Measurements from ENCODE around the gene MAG. TPM values are rescaled to one million over a fixed set of nuclear protein-coding genes. Genes with fewer than 3 reads are reported as not detected.

Gene MAG
- total and polyA plus RNA-seq, 9 of the 15 experiments (the other 6 are each of a cell fraction or from before 2014, with no cell fraction given): 0.11 to 10.0 (median 1.6) TPM

DNA sequence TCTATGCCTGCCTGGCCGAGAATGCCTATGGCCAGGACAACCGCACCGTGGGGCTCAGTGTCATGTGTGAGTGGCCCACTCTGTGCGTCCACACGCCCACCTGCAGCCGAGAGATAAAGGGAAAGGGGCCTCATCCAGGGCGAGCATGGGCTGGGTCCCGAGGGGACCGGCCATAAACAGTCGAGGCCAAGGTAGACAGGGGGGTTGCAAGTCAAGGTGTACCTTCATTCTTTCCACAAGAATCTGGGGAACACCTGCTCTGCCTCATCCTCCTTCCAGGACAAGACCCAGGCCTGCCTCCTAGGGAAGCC lies 8.3 kb downstream of the MAG start:
- Histone ChIP-seq H3K9me3 (replicated peaks; ENCODE audit: control insufficient read depth, insufficient read depth, low read depth, low read length) (no peaks in the 10 kb centered on the region), H2AFZ (ENCODE audit: low read depth, low read length) (peak overlapping the region; percentile 76), H3K9ac (ENCODE audit: insufficient read depth in 1 of 2, low read depth in 2 of 2, low read length in 2 of 2) (peak overlapping the region; percentile 40 to 88; a peak in 3 of 4 replicates), H3K36me3 (ENCODE audit: control insufficient read depth, insufficient read depth, low read length) (no peaks in the 10 kb centered on the region), H3K4me2 (ENCODE audit: insufficient read depth, low read length) (peak overlapping the region; percentile 72), H3K79me2 (ENCODE audit: control insufficient read depth, insufficient read depth, low read length) (no peaks in the 10 kb centered on the region), H3K4me3 (peak overlapping the region; percentile 37), H3K9me1 (ENCODE audit: control insufficient read depth, insufficient read depth, low read length) (peaks cover 9% of the 10 kb centered on the region), H4K20me1 (replicated peaks; ENCODE audit: control insufficient read depth, insufficient read depth, low read length) (no peaks in the 10 kb centered on the region), H3K27me3 (ENCODE audit: control insufficient read depth in 2 of 2, insufficient read depth in 2 of 2, low read length in 2 of 2) (no peaks in the 10 kb centered on the region; a peak in 1 of 5 replicates), H3K4me1 (replicated peaks in 1 of 2; ENCODE audit: control insufficient read depth in 2 of 2, insufficient read depth in 2 of 2, low read length in 2 of 2) (peaks cover 56 to 70% of the 10 kb centered on the region in 2 experiments), H3K27ac (ENCODE audit: extremely low read depth, low read depth, low read length) (peak overlapping the region; percentile 68)
- WGBS (ENCODE audit: insufficient coverage, low coverage, missing lambda C conversion rate): 14% methylated on average over 9 of the region's 10 CpGs
- FAIRE-seq (no peak), DNase-seq (ENCODE audit: extremely low read depth in 1 of 4, low spot score in 3 of 4) (peak in 2 of 4 experiments; percentile 41 to 64), ATAC-seq (no peak)
- TSS peak; percentile 82 for BruUV-seq (replicated peaks)
- CTCF ChIA-PET (ENCODE audit: low intra/inter-chr PET ratio): no interaction called here
- POLR2A ChIA-PET: interaction anchor here (1.0 to 2.1 kb wide), 2 partner anchors 9 to 21 kb away, joined by 3 to 7 read pairs; partner anchors contain the start of gene MAG
- in situ Hi-C loops (cut with MboI): no loop called here
- intact Hi-C loops (cut with micrococcal nuclease): no loop called here
- TF ChIP-seq CTBP1 (IDR thresholded peaks at IDR 0.05; ENCODE audit: borderline replicate concordance) (no peak), BDP1 (IDR thresholded peaks at IDR 0.05; ENCODE audit: insufficient read depth, insufficient read length) (no peak), KDM4B (IDR thresholded peaks at IDR 0.05; ENCODE audit: borderline replicate concordance in 2 of 2, low read depth in 1 of 2) (no peak), ZNF717 (CRISPR knock-in tag; IDR thresholded peaks at IDR 0.05) (no peak), STAG1 (CRISPR knock-in tag; IDR thresholded peaks at IDR 0.05; ENCODE audit: borderline replicate concordance) (no peak), LCOR (CRISPR knock-in tag; IDR thresholded peaks at IDR 0.05) (no peak), PYGO2 (tag; IDR thresholded peaks at IDR 0.05) (no peak)
- TF ChIP-seq, protein P1, sequence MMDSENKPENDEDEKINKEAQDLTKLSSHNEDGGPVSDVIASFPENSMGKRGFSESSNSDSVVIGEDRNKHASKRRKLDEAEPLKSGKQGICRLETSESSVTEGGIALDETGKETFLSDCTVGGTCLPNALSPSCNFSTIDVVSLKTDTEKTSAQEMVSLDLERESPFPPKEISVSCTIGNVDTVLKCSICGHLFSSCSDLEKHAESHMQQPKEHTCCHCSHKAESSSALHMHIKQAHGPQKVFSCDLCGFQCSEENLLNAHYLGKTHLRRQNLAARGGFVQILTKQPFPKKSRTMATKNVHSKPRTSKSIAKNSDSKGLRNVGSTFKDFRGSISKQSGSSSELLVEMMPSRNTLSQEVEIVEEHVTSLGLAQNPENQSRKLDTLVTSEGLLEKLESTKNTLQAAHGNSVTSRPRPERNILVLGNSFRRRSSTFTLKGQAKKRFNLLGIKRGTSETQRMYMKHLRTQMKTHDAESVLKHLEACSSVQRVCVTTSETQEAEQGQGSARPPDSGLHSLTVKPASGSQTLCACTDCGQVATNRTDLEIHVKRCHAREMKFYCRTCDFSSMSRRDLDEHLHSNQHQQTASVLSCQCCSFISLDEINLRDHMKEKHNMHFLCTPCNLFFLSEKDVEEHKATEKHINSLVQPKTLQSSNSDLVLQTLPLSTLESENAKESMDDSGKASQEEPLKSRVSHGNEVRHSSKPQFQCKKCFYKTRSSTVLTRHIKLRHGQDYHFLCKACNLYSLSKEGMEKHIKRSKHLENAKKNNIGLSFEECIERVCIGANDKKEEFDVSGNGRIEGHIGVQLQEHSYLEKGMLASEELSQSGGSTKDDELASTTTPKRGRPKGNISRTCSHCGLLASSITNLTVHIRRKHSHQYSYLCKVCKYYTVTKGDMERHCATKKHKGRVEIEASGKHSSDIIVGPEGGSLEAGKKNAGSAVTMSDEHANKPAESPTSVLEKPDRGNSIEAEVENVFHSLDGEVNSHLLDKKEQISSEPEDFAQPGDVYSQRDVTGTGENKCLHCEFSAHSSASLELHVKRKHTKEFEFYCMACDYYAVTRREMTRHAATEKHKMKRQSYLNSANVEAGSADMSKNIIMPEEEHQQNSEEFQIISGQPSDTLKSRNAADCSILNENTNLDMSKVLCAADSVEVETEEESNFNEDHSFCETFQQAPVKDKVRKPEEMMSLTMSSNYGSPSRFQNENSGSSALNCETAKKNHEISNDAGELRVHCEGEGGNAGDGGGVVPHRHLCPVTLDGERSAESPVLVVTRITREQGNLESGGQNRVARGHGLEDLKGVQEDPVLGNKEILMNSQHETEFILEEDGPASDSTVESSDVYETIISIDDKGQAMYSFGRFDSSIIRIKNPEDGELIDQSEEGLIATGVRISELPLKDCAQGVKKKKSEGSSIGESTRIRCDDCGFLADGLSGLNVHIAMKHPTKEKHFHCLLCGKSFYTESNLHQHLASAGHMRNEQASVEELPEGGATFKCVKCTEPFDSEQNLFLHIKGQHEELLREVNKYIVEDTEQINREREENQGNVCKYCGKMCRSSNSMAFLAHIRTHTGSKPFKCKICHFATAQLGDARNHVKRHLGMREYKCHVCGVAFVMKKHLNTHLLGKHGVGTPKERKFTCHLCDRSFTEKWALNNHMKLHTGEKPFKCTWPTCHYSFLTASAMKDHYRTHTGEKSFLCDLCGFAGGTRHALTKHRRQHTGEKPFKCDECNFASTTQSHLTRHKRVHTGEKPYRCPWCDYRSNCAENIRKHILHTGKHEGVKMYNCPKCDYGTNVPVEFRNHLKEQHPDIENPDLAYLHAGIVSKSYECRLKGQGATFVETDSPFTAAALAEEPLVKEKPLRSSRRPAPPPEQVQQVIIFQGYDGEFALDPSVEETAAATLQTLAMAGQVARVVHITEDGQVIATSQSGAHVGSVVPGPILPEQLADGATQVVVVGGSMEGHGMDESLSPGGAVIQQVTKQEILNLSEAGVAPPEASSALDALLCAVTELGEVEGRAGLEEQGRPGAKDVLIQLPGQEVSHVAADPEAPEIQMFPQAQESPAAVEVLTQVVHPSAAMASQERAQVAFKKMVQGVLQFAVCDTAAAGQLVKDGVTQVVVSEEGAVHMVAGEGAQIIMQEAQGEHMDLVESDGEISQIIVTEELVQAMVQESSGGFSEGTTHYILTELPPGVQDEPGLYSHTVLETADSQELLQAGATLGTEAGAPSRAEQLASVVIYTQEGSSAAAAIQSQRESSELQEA (IDR thresholded peaks at IDR 0.05; ENCODE audit: low read depth): no peak
- TF ChIP-seq, protein P2, sequence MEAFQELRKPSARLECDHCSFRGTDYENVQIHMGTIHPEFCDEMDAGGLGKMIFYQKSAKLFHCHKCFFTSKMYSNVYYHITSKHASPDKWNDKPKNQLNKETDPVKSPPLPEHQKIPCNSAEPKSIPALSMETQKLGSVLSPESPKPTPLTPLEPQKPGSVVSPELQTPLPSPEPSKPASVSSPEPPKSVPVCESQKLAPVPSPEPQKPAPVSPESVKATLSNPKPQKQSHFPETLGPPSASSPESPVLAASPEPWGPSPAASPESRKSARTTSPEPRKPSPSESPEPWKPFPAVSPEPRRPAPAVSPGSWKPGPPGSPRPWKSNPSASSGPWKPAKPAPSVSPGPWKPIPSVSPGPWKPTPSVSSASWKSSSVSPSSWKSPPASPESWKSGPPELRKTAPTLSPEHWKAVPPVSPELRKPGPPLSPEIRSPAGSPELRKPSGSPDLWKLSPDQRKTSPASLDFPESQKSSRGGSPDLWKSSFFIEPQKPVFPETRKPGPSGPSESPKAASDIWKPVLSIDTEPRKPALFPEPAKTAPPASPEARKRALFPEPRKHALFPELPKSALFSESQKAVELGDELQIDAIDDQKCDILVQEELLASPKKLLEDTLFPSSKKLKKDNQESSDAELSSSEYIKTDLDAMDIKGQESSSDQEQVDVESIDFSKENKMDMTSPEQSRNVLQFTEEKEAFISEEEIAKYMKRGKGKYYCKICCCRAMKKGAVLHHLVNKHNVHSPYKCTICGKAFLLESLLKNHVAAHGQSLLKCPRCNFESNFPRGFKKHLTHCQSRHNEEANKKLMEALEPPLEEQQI (IDR thresholded peaks at IDR 0.05): no peak
- TF ChIP-seq, protein P3, sequence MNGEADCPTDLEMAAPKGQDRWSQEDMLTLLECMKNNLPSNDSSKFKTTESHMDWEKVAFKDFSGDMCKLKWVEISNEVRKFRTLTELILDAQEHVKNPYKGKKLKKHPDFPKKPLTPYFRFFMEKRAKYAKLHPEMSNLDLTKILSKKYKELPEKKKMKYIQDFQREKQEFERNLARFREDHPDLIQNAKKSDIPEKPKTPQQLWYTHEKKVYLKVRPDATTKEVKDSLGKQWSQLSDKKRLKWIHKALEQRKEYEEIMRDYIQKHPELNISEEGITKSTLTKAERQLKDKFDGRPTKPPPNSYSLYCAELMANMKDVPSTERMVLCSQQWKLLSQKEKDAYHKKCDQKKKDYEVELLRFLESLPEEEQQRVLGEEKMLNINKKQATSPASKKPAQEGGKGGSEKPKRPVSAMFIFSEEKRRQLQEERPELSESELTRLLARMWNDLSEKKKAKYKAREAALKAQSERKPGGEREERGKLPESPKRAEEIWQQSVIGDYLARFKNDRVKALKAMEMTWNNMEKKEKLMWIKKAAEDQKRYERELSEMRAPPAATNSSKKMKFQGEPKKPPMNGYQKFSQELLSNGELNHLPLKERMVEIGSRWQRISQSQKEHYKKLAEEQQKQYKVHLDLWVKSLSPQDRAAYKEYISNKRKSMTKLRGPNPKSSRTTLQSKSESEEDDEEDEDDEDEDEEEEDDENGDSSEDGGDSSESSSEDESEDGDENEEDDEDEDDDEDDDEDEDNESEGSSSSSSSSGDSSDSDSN (IDR thresholded peaks at IDR 0.05; ENCODE audit: borderline replicate concordance in 1 of 2, low read depth in 2 of 2, low read length in 2 of 2): no peak

Data from K562 (cell line).